Thyroid gland (tissue), 4 donors: ENCODE data around the gene SIVA1.

ENCODE experiments used
- CTCF ChIP-seq, 6 experiments: fragments of 200-600 bp in 3 of 6; fragments of 450-650 bp in 3 of 6; sonication (generic) in 3 of 6; IDR thresholded peaks; one replicate each; pipeline ENCODE4 v1.5.1; 2016 to 2019; ENCODE audit warnings: antibody characterized with exemption in 6 of 6, mild to moderate bottlenecking in 2 of 6, inconsistent platforms in 1 of 6, moderate library complexity in 1 of 6
- POLR2A ChIP-seq, 2 donors: fragments of 450-650 bp; IDR thresholded peaks; one replicate each; pipeline ENCODE4 v1.6.1; 2017; ENCODE audit warnings: antibody characterized with exemption in 2 of 2, mild to moderate bottlenecking in 2 of 2, moderate library complexity in 1 of 2

DNA sequence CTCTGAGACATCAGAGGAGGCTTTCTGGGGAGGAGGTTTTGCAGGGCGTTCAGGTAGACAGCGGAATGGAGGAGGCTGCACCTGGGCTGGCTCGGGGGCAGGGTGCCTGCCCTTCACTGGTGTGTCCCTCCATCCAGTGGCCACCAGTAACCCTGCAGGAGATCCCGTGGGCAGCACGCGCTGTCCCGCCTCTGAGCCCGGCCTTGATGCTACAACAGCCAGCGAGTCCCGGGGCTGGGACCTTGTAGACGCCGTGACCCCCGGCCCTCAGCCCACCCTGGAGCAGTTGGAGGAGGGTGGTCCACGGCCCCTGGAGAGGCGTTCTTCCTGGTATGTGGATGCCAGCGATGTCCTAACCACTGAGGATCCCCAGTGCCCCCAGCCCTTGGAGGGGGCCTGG, 38.9 kb upstream of the SIVA1 start:
- TF ChIP-seq CTCF (IDR thresholded peaks at IDR 0.05) (no peak), POLR2A (IDR thresholded peaks at IDR 0.05) (no peak)
